Measurements from ENCODE around the gene ACTRT2.

- no peak for TF ChIP-seq CTCF (IDR thresholded peaks at IDR 0.05; ENCODE audit: insufficient read depth, low read length, poor library complexity, severe bottlenecking)
- no peak for TF ChIP-seq EZH2phosphoT487 (conservative IDR thresholded peaks at IDR 0.05; ENCODE audit: low read length)
These were observed 1.3 kb downstream of the ACTRT2 start for GRCh38 chr1:3022511-3022973.
